Breast epithelium (tissue), 3 donors: ENCODE measurements around the gene FTO.

ENCODE experiments used
- POLR2A ChIP-seq: fragments of 450-650 bp; IDR thresholded peaks from one replicate; pipeline ENCODE4 v1.6.1; 2016; ENCODE audit warnings: antibody characterized with exemption, mild to moderate bottlenecking, moderate library complexity
- TF ChIP-seq, protein P1 (sequence below), 3 donors: fragments of 450-650 bp; IDR thresholded peaks; one replicate each; pipeline ENCODE4 v1.5.1; 2016 to 2017; ENCODE audit warnings: antibody characterized with exemption in 3 of 3, mild to moderate bottlenecking in 3 of 3, moderate library complexity in 3 of 3

GRCh38 chr16:54176376-54176901 is 472.5 kb downstream of the FTO start:
- TF ChIP-seq, protein P1, sequence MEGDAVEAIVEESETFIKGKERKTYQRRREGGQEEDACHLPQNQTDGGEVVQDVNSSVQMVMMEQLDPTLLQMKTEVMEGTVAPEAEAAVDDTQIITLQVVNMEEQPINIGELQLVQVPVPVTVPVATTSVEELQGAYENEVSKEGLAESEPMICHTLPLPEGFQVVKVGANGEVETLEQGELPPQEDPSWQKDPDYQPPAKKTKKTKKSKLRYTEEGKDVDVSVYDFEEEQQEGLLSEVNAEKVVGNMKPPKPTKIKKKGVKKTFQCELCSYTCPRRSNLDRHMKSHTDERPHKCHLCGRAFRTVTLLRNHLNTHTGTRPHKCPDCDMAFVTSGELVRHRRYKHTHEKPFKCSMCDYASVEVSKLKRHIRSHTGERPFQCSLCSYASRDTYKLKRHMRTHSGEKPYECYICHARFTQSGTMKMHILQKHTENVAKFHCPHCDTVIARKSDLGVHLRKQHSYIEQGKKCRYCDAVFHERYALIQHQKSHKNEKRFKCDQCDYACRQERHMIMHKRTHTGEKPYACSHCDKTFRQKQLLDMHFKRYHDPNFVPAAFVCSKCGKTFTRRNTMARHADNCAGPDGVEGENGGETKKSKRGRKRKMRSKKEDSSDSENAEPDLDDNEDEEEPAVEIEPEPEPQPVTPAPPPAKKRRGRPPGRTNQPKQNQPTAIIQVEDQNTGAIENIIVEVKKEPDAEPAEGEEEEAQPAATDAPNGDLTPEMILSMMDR (IDR thresholded peaks at IDR 0.05): no peak
- TF ChIP-seq POLR2A: no peak
